AG10803 (cell line): Measurements from ENCODE around the gene MRPL19.
A peak's percentile ranks its signal among the peaks of the same experiment; 100 is the strongest.
"Not testable (repeated sequence)": the region's sequence is repeated elsewhere in the genome, so short reads cannot be mapped to it uniquely, and the experiment has no call there.

ENCODE experiments used
- DNase-seq: peaks from one replicate; pipeline ENCODE4 v3.0.0; 2010; ENCODE audit warnings: low read depth
- H3K4me3 ChIP-seq: 2 replicates; pipeline ENCODE4 v1.5.1; 2011; ENCODE audit warnings: mild to moderate bottlenecking, low read length, control low read depth
- TF ChIP-seq, protein P1 (sequence below): conservative IDR thresholded peaks from 2 replicates; pipeline ENCODE4 v1.5.1; 2011; ENCODE audit warnings: mild to moderate bottlenecking, low read length, control low read depth, inconsistent platforms

MRPL19 gene

GRCh38 chr2:75680402-75680801 is 33.8 kb downstream of the MRPL19 start:
- no peak for DNase-seq
- TF ChIP-seq, protein P1, sequence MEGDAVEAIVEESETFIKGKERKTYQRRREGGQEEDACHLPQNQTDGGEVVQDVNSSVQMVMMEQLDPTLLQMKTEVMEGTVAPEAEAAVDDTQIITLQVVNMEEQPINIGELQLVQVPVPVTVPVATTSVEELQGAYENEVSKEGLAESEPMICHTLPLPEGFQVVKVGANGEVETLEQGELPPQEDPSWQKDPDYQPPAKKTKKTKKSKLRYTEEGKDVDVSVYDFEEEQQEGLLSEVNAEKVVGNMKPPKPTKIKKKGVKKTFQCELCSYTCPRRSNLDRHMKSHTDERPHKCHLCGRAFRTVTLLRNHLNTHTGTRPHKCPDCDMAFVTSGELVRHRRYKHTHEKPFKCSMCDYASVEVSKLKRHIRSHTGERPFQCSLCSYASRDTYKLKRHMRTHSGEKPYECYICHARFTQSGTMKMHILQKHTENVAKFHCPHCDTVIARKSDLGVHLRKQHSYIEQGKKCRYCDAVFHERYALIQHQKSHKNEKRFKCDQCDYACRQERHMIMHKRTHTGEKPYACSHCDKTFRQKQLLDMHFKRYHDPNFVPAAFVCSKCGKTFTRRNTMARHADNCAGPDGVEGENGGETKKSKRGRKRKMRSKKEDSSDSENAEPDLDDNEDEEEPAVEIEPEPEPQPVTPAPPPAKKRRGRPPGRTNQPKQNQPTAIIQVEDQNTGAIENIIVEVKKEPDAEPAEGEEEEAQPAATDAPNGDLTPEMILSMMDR, result no peak
- no peak overlapping the region for H3K4me3 ChIP-seq

- DNase-seq, H3K4me3 ChIP-seq: not testable (repeated sequence)
These were observed 36.8 kb downstream of the MRPL19 start for GRCh38 chr2:75683430-75683829.

DNA sequence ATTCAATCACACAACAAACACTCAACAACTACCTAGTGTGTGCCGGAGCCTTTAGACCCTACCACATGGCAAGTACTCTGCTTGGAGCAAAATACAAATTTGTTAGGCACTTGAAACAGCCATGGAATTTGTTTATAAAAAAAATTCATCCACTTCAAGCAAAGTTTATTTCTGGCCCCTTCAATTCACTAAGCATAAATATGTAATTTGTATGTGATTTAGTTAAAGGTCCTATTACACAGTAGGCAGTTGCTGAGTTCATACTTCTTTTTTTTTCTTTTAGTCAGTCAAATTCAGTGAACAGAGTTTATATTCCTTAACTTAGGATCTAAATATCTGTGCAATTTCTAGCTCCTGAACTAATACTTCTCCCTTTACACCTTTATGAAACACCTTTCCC is 41.6 kb downstream of the MRPL19 start:
- TF ChIP-seq, protein P1, result no peak
- no peak for DNase-seq
- H3K4me3 ChIP-seq, result no peak overlapping the region

- DNase-seq, result peak; percentile 30
- TF ChIP-seq, protein P1, result no peak
- H3K4me3 ChIP-seq, result no peak overlapping the region
These were observed 52.3 kb downstream of the MRPL19 start for GRCh38 chr2:75698918-75699317.

DNA sequence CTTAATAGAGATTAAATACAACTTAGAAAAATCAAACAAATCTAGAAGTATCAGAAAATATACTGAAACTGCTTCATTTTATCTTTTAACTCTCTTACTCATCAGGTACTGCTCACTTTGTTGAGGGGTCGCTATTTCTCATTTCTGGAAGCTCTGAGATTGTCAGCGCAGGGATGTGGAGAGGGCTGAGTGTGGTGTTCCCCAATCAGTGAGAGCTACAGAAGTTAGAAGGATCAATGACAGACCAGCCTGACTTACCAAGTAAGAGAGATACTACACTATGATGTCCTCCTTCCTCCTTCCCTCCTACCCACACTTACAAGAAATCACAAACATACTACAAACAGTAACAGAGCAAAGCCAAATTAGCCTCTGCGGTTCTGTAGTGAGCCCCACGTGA is 56.0 kb downstream of the MRPL19 start:
- no peak overlapping the region for H3K4me3 ChIP-seq
- no peak for DNase-seq
- TF ChIP-seq, protein P1, result no peak

- TF ChIP-seq, protein P1, result no peak
- no peak overlapping the region for H3K4me3 ChIP-seq
- DNase-seq, result no peak
These were observed 57.2 kb downstream of the MRPL19 start for GRCh38 chr2:75703589-75704287.

GRCh38 chr2:75705921-75706320 is 59.3 kb downstream of the MRPL19 start:
- TF ChIP-seq, protein P1, result no peak
- H3K4me3 ChIP-seq, result no peak overlapping the region
- DNase-seq, result no peak

GRCh38 chr2:75707901-75708300 is 61.3 kb downstream of the MRPL19 start:
- H3K4me3 ChIP-seq, result no peak overlapping the region
- TF ChIP-seq, protein P1, result no peak
- DNase-seq, result peak; percentile 25
